ENCODE measurements around the gene DYNAP. TPM values are rescaled to one million over a fixed set of nuclear protein-coding genes. Genes with fewer than 3 reads are reported as not detected.

The DYNAP gene
- total and polyA plus RNA-seq, 2 experiments from 2014 or later: 0.69 TPM; not detected in 1

GRCh38 chr18:54604211-54604610, 13.2 kb downstream of the DYNAP start:
- H3K9me3 ChIP-seq (ENCODE audit: low read depth): no peaks in the 10 kb centered on the region
- peaks cover 6% of the 10 kb centered on the region for H3K4me1 ChIP-seq (ENCODE audit: insufficient read depth)
- no peaks in the 10 kb centered on the region for H3K36me3 ChIP-seq (replicated peaks; ENCODE audit: insufficient read depth, low read depth)
- no peaks in the 10 kb centered on the region for H3K79me2 ChIP-seq
- H3K4me2 ChIP-seq: no peak overlapping the region
- no peak for DNase-seq (ENCODE audit: low spot score)
- no peaks in the 10 kb centered on the region for H3K27me3 ChIP-seq
- 86% methylated on average over 6 of the region's 6 CpGs for WGBS (ENCODE audit: low lambda C conversion rate, missing lambda C conversion rate)
- no peaks in the 10 kb centered on the region for H4K20me1 ChIP-seq (ENCODE audit: insufficient read depth, poor library complexity, severe bottlenecking)
- H3K9me2 ChIP-seq (replicated peaks; ENCODE audit: insufficient read depth): no peaks in the 10 kb centered on the region
- no peak overlapping the region for H3K4me3 ChIP-seq
- H2AFZ ChIP-seq: no peak overlapping the region
- no peak overlapping the region for H3K27ac ChIP-seq
- TF ChIP-seq EZH2 (IDR thresholded peaks at IDR 0.05; ENCODE audit: borderline replicate concordance) (no peak), EZH2phosphoT487 (IDR thresholded peaks at IDR 0.05; ENCODE audit: low read depth, severe bottlenecking, unreplicated experiment) (no peak), CTCF (IDR thresholded peaks at IDR 0.05; ENCODE audit: poor library complexity) (no peak)

GRCh38 chr18:54606835-54607212, 15.8 kb downstream of the DYNAP start:
- H3K27me3 ChIP-seq: no peaks in the 10 kb centered on the region
- no peak for TF ChIP-seq CTCF (IDR thresholded peaks at IDR 0.05; ENCODE audit: poor library complexity)
- no peak for TF ChIP-seq EZH2 (IDR thresholded peaks at IDR 0.05; ENCODE audit: borderline replicate concordance)
- no peak for TF ChIP-seq EZH2phosphoT487 (IDR thresholded peaks at IDR 0.05; ENCODE audit: low read depth, severe bottlenecking, unreplicated experiment)
- no peak overlapping the region for H3K4me3 ChIP-seq
- no peaks in the 10 kb centered on the region for H3K9me3 ChIP-seq (ENCODE audit: low read depth)
- peak overlapping the region; percentile 85 for H3K27ac ChIP-seq
- H3K36me3 ChIP-seq (replicated peaks; ENCODE audit: insufficient read depth, low read depth): no peaks in the 10 kb centered on the region
- no peaks in the 10 kb centered on the region for H3K9me2 ChIP-seq (replicated peaks; ENCODE audit: insufficient read depth)
- DNase-seq (ENCODE audit: low spot score): peak; percentile 36
- H2AFZ ChIP-seq: no peak overlapping the region
- WGBS (ENCODE audit: low lambda C conversion rate, missing lambda C conversion rate): 67% methylated on average over 9 of the region's 9 CpGs
- H3K4me1 ChIP-seq (ENCODE audit: insufficient read depth): peaks cover 6% of the 10 kb centered on the region
- peak overlapping the region; percentile 65 for H3K4me2 ChIP-seq
- H4K20me1 ChIP-seq (ENCODE audit: insufficient read depth, poor library complexity, severe bottlenecking): no peaks in the 10 kb centered on the region
- no peaks in the 10 kb centered on the region for H3K79me2 ChIP-seq

GRCh38 chr18:54607213-54608027, 16.4 kb downstream of the DYNAP start:
- Histone ChIP-seq H3K36me3 (replicated peaks; ENCODE audit: insufficient read depth, low read depth) (no peaks in the 10 kb centered on the region), H2AFZ (peak overlapping the region; percentile 9), H3K79me2 (no peaks in the 10 kb centered on the region), H3K27me3 (no peaks in the 10 kb centered on the region), H3K27ac (peak overlapping the region; percentile 85), H3K9me2 (replicated peaks; ENCODE audit: insufficient read depth) (no peaks in the 10 kb centered on the region), H3K4me3 (no peak overlapping the region), H4K20me1 (ENCODE audit: insufficient read depth, poor library complexity, severe bottlenecking) (no peaks in the 10 kb centered on the region), H3K4me1 (ENCODE audit: insufficient read depth) (peaks cover 6% of the 10 kb centered on the region), H3K4me2 (peak overlapping the region; percentile 65), H3K9me3 (ENCODE audit: low read depth) (no peaks in the 10 kb centered on the region)
- DNase-seq (ENCODE audit: low spot score): peak; percentile 40
- 49% methylated on average over 11 of the region's 11 CpGs for WGBS (ENCODE audit: low lambda C conversion rate, missing lambda C conversion rate)
- TF ChIP-seq CTCF (IDR thresholded peaks at IDR 0.05; ENCODE audit: poor library complexity) (no peak), EZH2 (IDR thresholded peaks at IDR 0.05; ENCODE audit: borderline replicate concordance) (no peak), EZH2phosphoT487 (IDR thresholded peaks at IDR 0.05; ENCODE audit: low read depth, severe bottlenecking, unreplicated experiment) (no peak)

Measured in hepatocyte (in vitro differentiated cells).